GM23338 (cell line): Measurements from ENCODE around the gene CCDC74B. TPM values are rescaled to one million over a fixed set of nuclear protein-coding genes. Genes with fewer than 3 reads are reported as not detected.

Experiments used
- ATAC-seq: fragments of 200-7000 bp; cut with Tn5 transposase; 3 replicates; pipeline ENCODE4 v1.9.1; 2020
- DNase-seq: peaks from one replicate; pipeline ENCODE4 v3.0.0-alpha.2; 2015; ENCODE audit warnings: low spot score
- H2AFZ ChIP-seq: fragments of 200-600 bp; sonication (generic); 2 replicates; pipeline ENCODE4 v1.8.0; 2016; ENCODE audit warnings: antibody characterized with exemption, mild to moderate bottlenecking, moderate library complexity
- H3F3A ChIP-seq: fragments of 200-600 bp; sonication (generic); replicated peaks from 2 replicates; pipeline ENCODE4 v1.8.0; 2017; ENCODE audit warnings: antibody characterized with exemption, mixed run types, low read depth
- H3K27ac ChIP-seq: fragments of 200-600 bp; sonication (generic); 2 replicates; pipeline ENCODE4 v1.6.1; 2016; ENCODE audit warnings: low read depth
- H3K27me3 ChIP-seq: fragments of 200-600 bp; sonication (generic); 2 replicates; pipeline ENCODE4 v1.8.0; 2016; ENCODE audit warnings: mild to moderate bottlenecking, mixed run types, moderate library complexity; ENCODE audit not compliant: insufficient read depth
- H3K36me3 ChIP-seq: fragments of 200-600 bp; sonication (generic); 2 replicates; pipeline ENCODE4 v1.8.0; 2016; ENCODE audit warnings: mild to moderate bottlenecking; ENCODE audit not compliant: insufficient read depth
- H3K4me1 ChIP-seq: fragments of 200-600 bp; sonication (generic); 2 replicates; pipeline ENCODE4 v1.8.0; 2016; ENCODE audit warnings: mild to moderate bottlenecking, moderate library complexity; ENCODE audit not compliant: insufficient read depth
- H3K4me2 ChIP-seq: fragments of 200-600 bp; sonication (generic); 2 replicates; pipeline ENCODE4 v1.7.1; 2017; ENCODE audit warnings: mixed run types
- H3K4me3 ChIP-seq: fragments of 200-600 bp; sonication (generic); 2 replicates; pipeline ENCODE4 v1.6.1; 2016; ENCODE audit warnings: mixed run types
- H3K79me2 ChIP-seq: fragments of 200-600 bp; sonication (generic); replicated peaks from 2 replicates; pipeline ENCODE4 v1.8.0; 2017; ENCODE audit warnings: mild to moderate bottlenecking; ENCODE audit not compliant: insufficient read depth
- H3K9me2 ChIP-seq: fragments of 200-600 bp; sonication (generic); 2 replicates; pipeline ENCODE4 v1.8.0; 2017; ENCODE audit not compliant: insufficient read depth
- H4K20me1 ChIP-seq: fragments of 200-600 bp; sonication (generic); replicated peaks from 2 replicates; pipeline ENCODE4 v1.8.0; 2017; ENCODE audit warnings: mild to moderate bottlenecking; ENCODE audit not compliant: insufficient read depth
- H3K27ac Mint-ChIP-seq: 2 replicates; pipeline ENCODE4 v1.8.0; 2020; ENCODE audit warnings: inconsistent platforms, mild to moderate bottlenecking, moderate library complexity, mixed read lengths
- H3K27me3 Mint-ChIP-seq: 3 replicates; pipeline ENCODE4 v1.8.0; 2022; ENCODE audit warnings: low read depth, mild to moderate bottlenecking, moderate library complexity, mixed read lengths, inconsistent platforms; ENCODE audit not compliant: insufficient read depth, poor library complexity
- H3K36me3 Mint-ChIP-seq: 3 replicates; pipeline ENCODE4 v1.8.0; 2021; ENCODE audit warnings: low read depth, mild to moderate bottlenecking, inconsistent platforms, moderate library complexity, mixed read lengths
- H3K4me1 Mint-ChIP-seq: 3 replicates; pipeline ENCODE4 v1.8.0; 2020; ENCODE audit warnings: mild to moderate bottlenecking, inconsistent platforms, mixed read lengths
- H3K4me3 Mint-ChIP-seq: 3 replicates; pipeline ENCODE4 v1.8.0; 2021; ENCODE audit warnings: moderate library complexity, mild to moderate bottlenecking, inconsistent platforms, mixed read lengths
- H3K9me3 Mint-ChIP-seq: 3 replicates; pipeline ENCODE4 v1.8.0; 2020; ENCODE audit warnings: moderate library complexity, mild to moderate bottlenecking, inconsistent platforms, mixed read lengths
- CREB1 ChIP-seq: fragments of 250-450 bp; sonication (Bioruptor Pico); IDR thresholded peaks from 2 replicates; pipeline ENCODE4 v1.5.0; 2020; ENCODE audit warnings: low read depth, mild to moderate bottlenecking, moderate library complexity
- CTCF ChIP-seq, 2 experiments: fragments of 200-600 bp in 1 of 2; sonication (generic) in 1 of 2; conservative IDR thresholded peaks; 2 replicates each; pipeline versions ENCODE4 v1.5.1 to v1.6.1; 2016 to 2017; ENCODE audit warnings: antibody characterized with exemption in 2 of 2, low read depth in 2 of 2, mild to moderate bottlenecking in 2 of 2, moderate library complexity in 1 of 2
- ETS1 ChIP-seq: IDR thresholded peaks from 2 replicates; pipeline ENCODE4 v1.6.1; 2016; ENCODE audit warnings: antibody characterized with exemption
- EZH2 ChIP-seq: fragments of 200-600 bp; sonication (generic); IDR thresholded peaks from one replicate; pipeline ENCODE4 v1.8.0; 2017; ENCODE audit warnings: antibody characterized with exemption, mild to moderate bottlenecking, low read depth; ENCODE audit not compliant: unreplicated experiment
- EZH2phosphoT487 ChIP-seq: fragments of 200-600 bp; sonication (generic); IDR thresholded peaks from one replicate; pipeline ENCODE4 v1.8.1; 2018; ENCODE audit warnings: antibody characterized with exemption; ENCODE audit not compliant: unreplicated experiment
- JUNB ChIP-seq: IDR thresholded peaks from one replicate; pipeline ENCODE4 v1.6.1; 2016; ENCODE audit warnings: antibody characterized with exemption; ENCODE audit not compliant: unreplicated experiment
- NANOG ChIP-seq: IDR thresholded peaks from 2 replicates; pipeline ENCODE4 v1.6.1; 2016; ENCODE audit warnings: antibody characterized with exemption, borderline replicate concordance
- POLR2AphosphoS5 ChIP-seq: IDR thresholded peaks from 2 replicates; pipeline ENCODE4 v1.6.1; 2016; ENCODE audit warnings: antibody characterized with exemption, low read depth
- REST ChIP-seq: IDR thresholded peaks from one replicate; pipeline ENCODE4 v1.6.1; 2018; ENCODE audit warnings: antibody characterized with exemption; ENCODE audit not compliant: unreplicated experiment
- STAT1 ChIP-seq: IDR thresholded peaks from one replicate; pipeline ENCODE4 v1.6.1; 2016; ENCODE audit warnings: antibody characterized with exemption; ENCODE audit not compliant: unreplicated experiment
- ZNF114 ChIP-seq: fragments of 250-450 bp; sonication (Bioruptor Pico); IDR thresholded peaks from 2 replicates; pipeline ENCODE4 v1.5.0; 2020; ENCODE audit warnings: mild to moderate bottlenecking, moderate library complexity
- ZNF331 ChIP-seq: fragments of 250-450 bp; sonication (Bioruptor Pico); IDR thresholded peaks from 2 replicates; pipeline ENCODE4 v1.5.0; 2020; ENCODE audit warnings: low read depth, mild to moderate bottlenecking, moderate library complexity
- ZNF462 ChIP-seq: fragments of 250-450 bp; sonication (Bioruptor Pico); IDR thresholded peaks from 2 replicates; pipeline ENCODE4 v1.5.0; 2020; ENCODE audit warnings: mild to moderate bottlenecking, moderate library complexity
- polyA plus RNA-seq: library from polyadenylated mRNA; unstranded; fragments of >200 nt; fragmentation: Nextera tagmentation; extraction: Ambion mirVana; gene quantifications from 2 replicates; pipeline ENCODE4 v1.2.1, GENCODE V29; 2016
- total RNA-seq: library from RNA; depleted of rRNA; stranded (reverse); fragments of >200 nt; shearing (Covaris generic); gene quantifications from 2 replicates; pipeline ENCODE4 v1.2.3, GENCODE V29; 2014

CCDC74B gene
- total and polyA plus RNA-seq, 2 experiments from 2014 or later = 16.4 to 34.5 TPM

GRCh38 chr2:130156624-130157004 lies 11.7 kb upstream of the CCDC74B start:
- peaks cover 3% of the 10 kb centered on the region; the same call in 2 of the 3 replicates for H3K4me1 Mint-ChIP-seq
- H3K27ac ChIP-seq = no peak overlapping the region
- no peak overlapping the region for H2AFZ ChIP-seq
- peaks cover 35% of the 10 kb centered on the region for H3K36me3 Mint-ChIP-seq
- no peak overlapping the region for H3K4me2 ChIP-seq
- H3K9me3 Mint-ChIP-seq = no peaks in the 10 kb centered on the region
- no peaks in the 10 kb centered on the region for H3F3A ChIP-seq
- H3K9me2 ChIP-seq = no peaks in the 10 kb centered on the region
- no peaks in the 10 kb centered on the region for H3K4me1 ChIP-seq
- DNase-seq = no peak
- H3K4me3 Mint-ChIP-seq = no peak overlapping the region
- H3K4me3 ChIP-seq = no peak overlapping the region
- peak overlapping the region; percentile 31; the same call in 1 of the 2 replicates for H3K27ac Mint-ChIP-seq
- ATAC-seq = no peak
- peaks cover 11% of the 10 kb centered on the region for H3K27me3 Mint-ChIP-seq
- H3K36me3 ChIP-seq = no peaks in the 10 kb centered on the region
- no peaks in the 10 kb centered on the region; the same call in 1 of the 2 replicates for H4K20me1 ChIP-seq
- TF ChIP-seq EZH2phosphoT487 (no peak), ZNF114 (CRISPR knock-in tag) (no peak), CREB1 (no peak), STAT1 (no peak), EZH2 (no peak), POLR2AphosphoS5 (no peak), ZNF462 (CRISPR knock-in tag) (no peak), JUNB (no peak), NANOG (no peak), ZNF331 (CRISPR knock-in tag) (no peak), ETS1 (no peak), CTCF (conservative IDR thresholded peaks at IDR 0.05; ENCODE audit: low read depth in 2 of 2) (no peak), REST (no peak)
- H3K79me2 ChIP-seq = no peaks in the 10 kb centered on the region
- no peaks in the 10 kb centered on the region for H3K27me3 ChIP-seq
